ENCODE data around the gene USP53. TPM values are rescaled to one million over a fixed set of nuclear protein-coding genes. Genes with fewer than 3 reads are reported as not detected.

Gene USP53
- total and polyA plus RNA-seq, 2 experiments from 2014 or later: 28.4 to 39.9 TPM

DNA sequence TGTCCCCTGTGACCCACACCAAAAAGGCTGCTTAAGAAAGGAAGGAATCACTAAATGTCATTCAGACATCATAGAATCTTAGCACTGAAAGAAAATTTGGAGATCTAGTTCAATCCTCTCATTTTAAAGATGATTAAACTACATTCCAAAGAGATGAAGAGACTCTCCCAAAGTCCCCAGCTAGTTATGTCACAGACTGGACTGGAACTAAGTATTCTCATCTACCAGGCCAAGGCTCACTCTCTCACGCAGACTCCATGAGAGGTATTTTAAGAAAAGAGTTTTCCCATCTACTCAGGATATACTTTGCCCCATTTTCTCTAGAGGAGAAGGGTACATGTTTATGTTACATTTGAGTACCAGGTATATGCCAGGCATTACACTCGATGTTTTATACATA lies 102.5 kb downstream of the USP53 start:
- H3K9me2 ChIP-seq (replicated peaks; ENCODE audit: insufficient read depth): no peaks in the 10 kb centered on the region
- no peaks in the 10 kb centered on the region for H3K4me1 ChIP-seq (ENCODE audit: insufficient read depth)
- H3K27ac ChIP-seq: no peak overlapping the region
- no peak overlapping the region for H3K4me2 ChIP-seq
- no peaks in the 10 kb centered on the region for H3K36me3 ChIP-seq (replicated peaks; ENCODE audit: insufficient read depth, low read depth)
- no peak overlapping the region for H2AFZ ChIP-seq
- H3K27me3 ChIP-seq: no peaks in the 10 kb centered on the region
- no peak for DNase-seq (ENCODE audit: low spot score)
- H3K4me3 ChIP-seq: no peak overlapping the region
- TF ChIP-seq, protein P1, sequence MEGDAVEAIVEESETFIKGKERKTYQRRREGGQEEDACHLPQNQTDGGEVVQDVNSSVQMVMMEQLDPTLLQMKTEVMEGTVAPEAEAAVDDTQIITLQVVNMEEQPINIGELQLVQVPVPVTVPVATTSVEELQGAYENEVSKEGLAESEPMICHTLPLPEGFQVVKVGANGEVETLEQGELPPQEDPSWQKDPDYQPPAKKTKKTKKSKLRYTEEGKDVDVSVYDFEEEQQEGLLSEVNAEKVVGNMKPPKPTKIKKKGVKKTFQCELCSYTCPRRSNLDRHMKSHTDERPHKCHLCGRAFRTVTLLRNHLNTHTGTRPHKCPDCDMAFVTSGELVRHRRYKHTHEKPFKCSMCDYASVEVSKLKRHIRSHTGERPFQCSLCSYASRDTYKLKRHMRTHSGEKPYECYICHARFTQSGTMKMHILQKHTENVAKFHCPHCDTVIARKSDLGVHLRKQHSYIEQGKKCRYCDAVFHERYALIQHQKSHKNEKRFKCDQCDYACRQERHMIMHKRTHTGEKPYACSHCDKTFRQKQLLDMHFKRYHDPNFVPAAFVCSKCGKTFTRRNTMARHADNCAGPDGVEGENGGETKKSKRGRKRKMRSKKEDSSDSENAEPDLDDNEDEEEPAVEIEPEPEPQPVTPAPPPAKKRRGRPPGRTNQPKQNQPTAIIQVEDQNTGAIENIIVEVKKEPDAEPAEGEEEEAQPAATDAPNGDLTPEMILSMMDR (IDR thresholded peaks at IDR 0.05; ENCODE audit: poor library complexity): no peak
- TF ChIP-seq EZH2 (IDR thresholded peaks at IDR 0.05; ENCODE audit: borderline replicate concordance) (no peak), EZH2phosphoT487 (IDR thresholded peaks at IDR 0.05; ENCODE audit: low read depth, severe bottlenecking, unreplicated experiment) (no peak)
- H3K79me2 ChIP-seq: no peaks in the 10 kb centered on the region
- WGBS (ENCODE audit: low lambda C conversion rate, missing lambda C conversion rate): 83% methylated on average over 2 of the region's 2 CpGs
- no peaks in the 10 kb centered on the region for H4K20me1 ChIP-seq (ENCODE audit: insufficient read depth, poor library complexity, severe bottlenecking)
- H3K9me3 ChIP-seq (ENCODE audit: low read depth): no peaks in the 10 kb centered on the region

- Histone ChIP-seq H3K4me2 (no peak overlapping the region), H3K4me1 (ENCODE audit: insufficient read depth) (peaks cover 5% of the 10 kb centered on the region), H3K79me2 (no peaks in the 10 kb centered on the region), H3K27me3 (no peaks in the 10 kb centered on the region), H3K27ac (no peak overlapping the region), H3K36me3 (replicated peaks; ENCODE audit: insufficient read depth, low read depth) (no peaks in the 10 kb centered on the region), H4K20me1 (ENCODE audit: insufficient read depth, poor library complexity, severe bottlenecking) (no peaks in the 10 kb centered on the region), H2AFZ (no peak overlapping the region), H3K9me3 (ENCODE audit: low read depth) (no peaks in the 10 kb centered on the region), H3K4me3 (no peak overlapping the region), H3K9me2 (replicated peaks; ENCODE audit: insufficient read depth) (no peaks in the 10 kb centered on the region)
- TF ChIP-seq EZH2 (IDR thresholded peaks at IDR 0.05; ENCODE audit: borderline replicate concordance) (no peak), EZH2phosphoT487 (IDR thresholded peaks at IDR 0.05; ENCODE audit: low read depth, severe bottlenecking, unreplicated experiment) (no peak)
- TF ChIP-seq, protein P1 (IDR thresholded peaks at IDR 0.05; ENCODE audit: poor library complexity): no peak
- WGBS (ENCODE audit: low lambda C conversion rate, missing lambda C conversion rate): 54% methylated on average over 2 of the region's 2 CpGs
- no peak for DNase-seq (ENCODE audit: low spot score)
Observed at GRCh38 chr4:119317990-119318389, 105.5 kb downstream of the USP53 start.

DNA sequence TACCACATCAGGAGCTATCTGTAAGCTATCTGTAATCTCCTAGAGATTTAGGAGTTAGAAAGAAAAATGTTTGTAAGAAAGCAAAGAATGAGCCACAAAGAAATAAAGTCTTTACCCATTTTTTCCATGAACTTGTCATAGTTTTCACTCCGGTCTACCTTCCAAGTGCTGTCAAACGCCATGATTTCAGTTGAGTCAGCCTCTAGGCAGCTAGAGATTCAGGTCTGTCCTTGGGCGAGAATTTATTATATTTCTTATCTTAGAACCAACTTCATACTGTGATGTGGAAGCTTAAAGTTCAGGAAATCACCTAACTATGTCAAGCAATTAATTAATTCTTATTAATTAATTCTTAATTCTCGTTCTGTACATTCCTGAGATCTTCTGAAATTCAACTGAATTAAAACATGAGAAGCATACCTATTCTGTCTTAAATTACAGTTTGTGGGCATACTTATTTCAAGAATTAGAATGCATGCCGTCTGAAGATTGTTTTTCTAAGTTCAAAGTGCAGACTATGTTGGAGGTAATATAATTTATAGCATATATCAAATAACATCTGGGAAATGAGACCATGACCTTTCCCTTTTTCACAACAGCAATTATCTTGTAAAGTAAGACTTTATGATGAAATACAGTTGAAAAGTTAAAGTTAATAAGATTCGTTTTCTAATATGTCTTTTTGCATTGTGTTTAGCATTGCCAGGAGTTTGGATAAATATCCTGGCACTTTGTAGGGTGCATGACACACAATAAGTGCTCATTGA lies 109.6 kb downstream of the USP53 start, which contains the start of gene FABP2:
Gene FABP2 (minus strand): TSS at position 218 of the 767 bp plus-strand sequence. CDS start 36 bp downstream, at position 182.
- Histone ChIP-seq H4K20me1 (ENCODE audit: insufficient read depth, poor library complexity, severe bottlenecking) (no peaks in the 10 kb centered on the region), H3K36me3 (replicated peaks; ENCODE audit: insufficient read depth, low read depth) (no peaks in the 10 kb centered on the region), H3K27me3 (no peaks in the 10 kb centered on the region), H3K79me2 (no peaks in the 10 kb centered on the region), H3K9me2 (replicated peaks; ENCODE audit: insufficient read depth) (no peaks in the 10 kb centered on the region), H3K4me3 (no peak within 1 kb of the TSS), H3K4me1 (ENCODE audit: insufficient read depth) (peaks cover 5% of the 10 kb centered on the region), H3K27ac (peak within 1 kb of the TSS; percentile 57), H3K9me3 (ENCODE audit: low read depth) (no peaks in the 10 kb centered on the region), H2AFZ (no peak within 1 kb of the TSS), H3K4me2 (peak within 1 kb of the TSS; percentile 6)
- WGBS (ENCODE audit: low lambda C conversion rate, missing lambda C conversion rate): 66% methylated on average over 6 of the region's 6 CpGs
- DNase-seq (ENCODE audit: low spot score): peak; percentile 23
- no peak for TF ChIP-seq EZH2 (IDR thresholded peaks at IDR 0.05; ENCODE audit: borderline replicate concordance)
- no peak for TF ChIP-seq EZH2phosphoT487 (IDR thresholded peaks at IDR 0.05; ENCODE audit: low read depth, severe bottlenecking, unreplicated experiment)
- TF ChIP-seq, protein P1 (IDR thresholded peaks at IDR 0.05; ENCODE audit: poor library complexity): no peak

Data from hepatocyte (in vitro differentiated cells).